Fibroblast of the aortic adventitia (primary cell): ENCODE results near the gene MASP2. TPM values are rescaled to one million over a fixed set of nuclear protein-coding genes. Genes with fewer than 3 reads are reported as not detected.

Source experiments
- DNase-seq: peaks from one replicate; pipeline ENCODE4 v3.0.0-alpha.2; 2010; ENCODE audit warnings: low read depth
- H3K4me3 ChIP-seq: 2 replicates; pipeline ENCODE4 v1.5.1; 2011; ENCODE audit warnings: low read depth, mild to moderate bottlenecking, control low read depth, low read length, moderate library complexity
- CTCF ChIP-seq: IDR thresholded peaks from 2 replicates; pipeline ENCODE4 v1.5.1; 2011; ENCODE audit warnings: mild to moderate bottlenecking, low read length, control low read depth, inconsistent platforms; ENCODE audit not compliant: insufficient read depth
- total RNA-seq: library from RNA; depleted of rRNA; stranded (reverse); fragments of >200 nt; gene quantifications from 2 replicates; pipeline ENCODE4 v1.2.3, GENCODE V29; 2012; ENCODE audit warnings: low replicate concordance

MASP2 gene
- total RNA-seq, 1 donor: not detected

DNA sequence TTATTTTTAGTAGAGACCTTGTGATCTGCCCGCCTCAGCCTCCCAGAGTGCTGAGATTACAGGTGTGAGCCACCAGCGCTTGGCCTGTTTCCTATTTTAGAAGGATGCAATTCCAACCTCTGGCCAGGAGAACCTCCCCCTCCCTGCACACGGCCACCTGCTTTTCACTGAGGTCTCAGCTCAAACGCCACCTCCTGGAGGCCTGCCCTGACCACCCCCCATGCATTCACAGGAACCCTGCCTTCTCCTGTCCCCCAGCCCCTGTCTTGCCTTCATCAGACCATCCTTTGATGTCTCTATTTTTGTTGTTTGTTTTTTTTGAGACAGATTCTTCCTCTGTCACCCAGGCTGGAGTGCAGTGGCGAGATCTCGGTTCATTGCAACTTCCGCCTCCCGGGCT lies 10.4 kb upstream of the MASP2 start:
- DNase-seq: no peak
- no peak for TF ChIP-seq CTCF

DNA sequence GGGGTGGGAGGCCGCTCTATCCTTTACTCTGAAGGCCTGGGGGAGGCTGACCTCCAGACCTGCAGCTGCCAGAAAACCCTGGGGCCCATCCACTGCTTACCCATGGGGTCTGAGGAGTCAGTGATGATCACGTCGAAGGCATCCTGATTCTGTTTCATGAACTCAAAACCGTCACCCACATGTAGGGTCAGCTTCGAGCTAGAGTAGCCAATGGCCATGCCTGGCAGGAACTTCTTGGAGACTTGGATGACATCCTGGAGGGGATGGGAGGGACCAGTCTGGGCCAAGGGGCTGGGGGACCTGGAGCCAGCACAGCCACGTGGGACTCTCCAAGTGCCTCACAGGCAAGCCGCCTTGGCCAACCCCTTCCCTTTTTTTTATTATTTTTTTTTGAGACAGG lies 9.5 kb upstream of the MASP2 start:
- no peak for TF ChIP-seq CTCF
- no peak for DNase-seq
- no peak overlapping the region for H3K4me3 ChIP-seq

More for the DNA sequence above, 10.4 kb upstream of the MASP2 start:
- H3K4me3 ChIP-seq: no peak overlapping the region

DNA sequence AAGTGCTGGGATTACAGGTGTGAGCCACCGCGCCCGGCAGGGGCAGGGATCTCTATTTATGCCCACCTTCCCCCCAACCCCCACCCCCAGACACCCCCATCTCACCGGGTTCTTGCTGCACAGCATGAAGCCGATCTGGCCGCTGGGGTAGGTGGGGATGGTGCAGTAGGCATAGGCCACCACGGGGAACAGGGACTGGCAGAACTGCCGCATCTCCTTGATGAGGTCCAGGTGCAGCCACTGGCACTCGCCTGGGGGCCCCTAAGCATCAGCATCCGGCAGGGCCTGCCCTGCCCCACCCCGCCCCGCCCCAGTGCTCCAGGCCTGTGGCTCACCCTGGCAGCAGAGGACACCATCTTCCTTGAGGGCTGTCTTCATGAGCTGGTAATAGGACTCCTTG lies 8.6 kb upstream of the MASP2 start:
- TF ChIP-seq CTCF: no peak
- no peak overlapping the region for H3K4me3 ChIP-seq
- DNase-seq: no peak

DNA sequence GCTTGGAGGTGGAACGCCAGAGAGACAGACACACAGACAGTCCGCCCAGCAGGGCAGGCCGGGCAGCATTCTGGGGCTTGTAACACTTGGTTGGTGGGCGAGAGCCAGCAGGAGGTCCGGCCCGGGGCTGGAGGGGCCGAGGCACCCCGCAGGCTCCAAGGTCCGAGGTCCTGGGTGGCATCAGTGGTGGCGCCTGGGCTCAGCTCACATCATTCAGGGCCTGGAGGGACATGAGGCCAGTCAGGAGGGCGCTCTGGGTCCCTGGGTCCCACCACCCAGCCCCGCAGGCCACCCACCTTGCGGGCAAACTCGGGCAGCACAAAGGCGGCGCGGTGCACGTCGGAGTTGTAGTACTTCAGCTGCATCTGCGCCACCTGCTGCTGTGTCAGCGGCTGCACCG lies 7.6 kb upstream of the MASP2 start:
- no peak overlapping the region for H3K4me3 ChIP-seq
- no peak for TF ChIP-seq CTCF
- DNase-seq: no peak

- no peak overlapping the region for H3K4me3 ChIP-seq
- TF ChIP-seq CTCF: no peak
- no peak for DNase-seq
Observed at GRCh38 chr1:11054181-11054580, 7.1 kb upstream of the MASP2 start.

DNA sequence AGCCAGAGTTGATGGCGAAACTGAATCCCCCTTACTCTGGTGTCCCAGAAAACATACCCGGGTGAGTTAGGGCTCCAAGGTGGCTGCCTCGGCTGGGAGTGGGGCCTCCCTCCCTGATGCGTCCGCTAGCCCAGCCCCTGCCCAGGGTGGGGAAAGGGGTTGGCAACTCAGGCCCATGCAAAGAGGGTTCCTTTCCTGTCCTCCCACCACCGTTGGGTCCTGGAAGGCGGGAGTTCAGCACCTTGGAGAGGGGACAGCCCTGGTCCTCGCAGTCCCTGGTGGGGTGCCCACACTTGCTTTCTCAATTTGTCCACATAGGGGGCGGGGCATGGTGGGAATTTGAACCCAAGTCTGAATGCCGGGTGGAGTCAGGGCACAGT lies 6.7 kb upstream of the MASP2 start:
- H3K4me3 ChIP-seq: no peak overlapping the region
- peak; percentile 22 for DNase-seq
- no peak for TF ChIP-seq CTCF
